Daoy (cell line): ENCODE data around the gene GRIK4. TPM values are rescaled to one million over a fixed set of nuclear protein-coding genes. Genes with fewer than 3 reads are reported as not detected.
"Not testable (repeated sequence)": the region's sequence is repeated elsewhere in the genome, so short reads cannot be mapped to it uniquely, and the experiment has no call there.

Experiments
- DNase-seq: peaks from one replicate; pipeline ENCODE4 v3.0.0-alpha.2; 2015; ENCODE audit warnings: low read depth
- total RNA-seq: library from RNA; depleted of rRNA; stranded (reverse); fragments of >200 nt; shearing (Covaris generic); gene quantifications from 2 replicates; pipeline ENCODE4 v1.2.3, GENCODE V29; 2014

The GRIK4 gene
- total RNA-seq, 1 experiment from 2014 or later = 0.11 TPM

DNA sequence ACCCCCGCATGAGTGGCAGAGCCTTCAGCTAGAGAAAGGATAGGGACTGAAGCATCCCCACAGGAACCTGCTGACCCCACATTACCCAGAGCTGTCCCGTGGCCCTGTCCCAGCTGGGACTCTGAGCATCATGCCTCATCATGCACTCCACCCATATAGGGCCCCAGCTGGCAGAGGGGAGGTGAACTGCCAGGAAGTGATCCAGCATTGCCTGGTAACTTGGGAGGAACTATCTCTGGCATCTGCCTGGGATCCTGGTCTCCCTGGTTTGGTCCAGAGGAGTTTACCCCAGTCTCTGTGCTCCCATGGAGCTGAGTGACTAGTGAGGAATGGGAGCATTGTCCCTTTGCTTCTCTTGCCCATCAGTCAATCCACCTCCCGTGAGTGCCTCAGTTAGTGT, 228.8 kb downstream of the GRIK4 start:
- no peak for DNase-seq

DNA sequence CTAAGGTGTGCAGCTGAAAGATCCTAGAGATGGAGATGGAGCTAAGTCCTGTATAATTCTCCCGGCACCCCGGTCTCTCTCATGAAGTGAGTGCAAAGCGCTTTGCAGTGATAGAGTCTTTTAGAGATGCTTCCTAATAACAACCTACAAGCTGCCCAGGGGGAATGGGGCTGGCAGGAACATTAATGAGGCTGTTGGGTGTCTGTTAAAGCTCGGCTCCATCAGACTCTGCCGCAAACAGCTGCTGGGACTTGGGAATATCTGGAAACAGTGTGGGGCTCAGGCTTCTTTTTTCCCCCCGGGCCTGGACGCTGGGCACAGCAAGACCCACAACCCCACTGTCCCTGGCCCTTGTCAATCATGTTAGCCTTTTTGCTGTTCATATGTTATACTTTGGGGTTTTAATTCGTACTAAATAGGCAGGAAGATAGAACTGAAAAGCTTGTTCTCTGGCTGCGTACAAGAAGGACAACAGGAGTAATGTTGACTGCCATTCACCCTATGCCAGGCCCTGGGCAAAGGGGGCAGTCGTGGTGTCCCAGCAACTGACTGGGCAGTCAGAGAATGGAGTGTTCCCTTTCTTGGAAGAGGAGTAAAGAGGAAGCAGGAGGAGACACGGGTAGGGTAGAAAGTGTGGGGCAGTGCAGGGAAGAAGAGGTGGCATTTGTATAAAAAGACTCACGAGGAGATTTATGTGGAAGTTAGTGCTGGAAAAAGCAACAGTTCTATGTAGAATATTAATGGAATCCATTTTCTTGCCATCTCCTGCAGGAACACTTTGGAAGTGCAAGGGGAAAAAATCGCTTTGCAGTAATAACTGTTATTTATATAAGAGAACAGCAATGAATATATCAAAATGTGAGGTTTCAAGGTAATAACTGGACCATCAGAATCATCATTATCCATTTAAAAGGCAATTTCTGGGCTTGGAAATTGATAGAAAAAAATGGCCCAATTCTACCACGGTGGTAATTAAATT, 232.8 kb downstream of the GRIK4 start:
- DNase-seq = no peak

DNA sequence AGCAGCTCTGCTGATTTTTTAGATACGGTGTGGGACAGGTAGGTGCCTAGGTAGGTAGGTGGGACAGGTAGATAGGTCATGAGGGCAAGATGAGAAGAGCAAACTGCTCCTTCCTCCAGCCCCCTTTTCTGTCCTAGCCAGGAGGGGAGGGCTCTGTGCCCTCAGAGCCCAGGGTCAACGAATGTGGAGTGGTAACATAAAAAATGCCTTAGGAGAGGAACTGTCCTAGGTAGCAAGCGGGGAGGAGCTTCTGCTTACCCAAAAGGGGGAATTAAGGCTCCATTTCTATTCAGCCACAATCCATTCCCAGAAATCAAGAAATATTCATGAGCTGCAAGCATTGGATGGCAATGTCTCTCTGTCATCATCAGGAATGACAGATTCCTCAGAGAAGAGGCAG, 234.8 kb downstream of the GRIK4 start:
- DNase-seq = no peak

DNA sequence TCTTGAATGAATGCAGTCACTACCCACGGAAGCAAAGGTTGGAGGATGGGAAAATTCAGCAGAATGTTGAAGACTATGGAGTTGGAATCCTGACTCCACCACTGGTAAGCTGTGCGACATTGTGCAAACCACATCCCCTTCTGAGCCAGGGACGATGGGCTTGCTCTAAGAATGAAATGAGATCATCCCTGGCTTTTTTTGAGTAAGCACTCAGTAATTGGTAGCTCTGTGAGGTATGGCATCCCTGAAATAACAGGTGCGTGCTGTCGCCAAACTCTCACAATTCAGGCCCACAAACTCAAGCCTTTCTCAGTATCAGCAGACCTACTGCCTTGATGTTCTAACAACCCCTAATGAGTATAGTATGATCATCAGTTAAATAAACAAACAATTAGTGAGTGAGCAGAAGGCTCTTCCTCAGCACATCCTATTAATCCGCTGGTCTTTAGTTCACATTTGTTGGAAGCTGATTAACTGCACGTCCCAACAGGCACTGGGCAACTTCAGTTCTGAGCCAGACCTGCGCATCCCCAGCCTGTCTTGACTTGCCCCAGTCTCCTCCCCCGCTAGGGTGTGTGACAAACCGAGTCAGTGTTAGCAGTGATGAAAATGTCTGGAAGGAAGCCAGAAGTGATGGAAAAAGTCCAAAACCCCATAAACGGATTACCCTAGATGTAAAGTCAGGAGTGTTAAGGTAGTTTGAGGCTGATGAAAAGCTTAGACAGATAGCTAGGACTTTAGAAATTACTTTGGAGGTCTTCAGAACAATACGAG, 235.5 kb downstream of the GRIK4 start:
- DNase-seq = peak; percentile 44

DNA sequence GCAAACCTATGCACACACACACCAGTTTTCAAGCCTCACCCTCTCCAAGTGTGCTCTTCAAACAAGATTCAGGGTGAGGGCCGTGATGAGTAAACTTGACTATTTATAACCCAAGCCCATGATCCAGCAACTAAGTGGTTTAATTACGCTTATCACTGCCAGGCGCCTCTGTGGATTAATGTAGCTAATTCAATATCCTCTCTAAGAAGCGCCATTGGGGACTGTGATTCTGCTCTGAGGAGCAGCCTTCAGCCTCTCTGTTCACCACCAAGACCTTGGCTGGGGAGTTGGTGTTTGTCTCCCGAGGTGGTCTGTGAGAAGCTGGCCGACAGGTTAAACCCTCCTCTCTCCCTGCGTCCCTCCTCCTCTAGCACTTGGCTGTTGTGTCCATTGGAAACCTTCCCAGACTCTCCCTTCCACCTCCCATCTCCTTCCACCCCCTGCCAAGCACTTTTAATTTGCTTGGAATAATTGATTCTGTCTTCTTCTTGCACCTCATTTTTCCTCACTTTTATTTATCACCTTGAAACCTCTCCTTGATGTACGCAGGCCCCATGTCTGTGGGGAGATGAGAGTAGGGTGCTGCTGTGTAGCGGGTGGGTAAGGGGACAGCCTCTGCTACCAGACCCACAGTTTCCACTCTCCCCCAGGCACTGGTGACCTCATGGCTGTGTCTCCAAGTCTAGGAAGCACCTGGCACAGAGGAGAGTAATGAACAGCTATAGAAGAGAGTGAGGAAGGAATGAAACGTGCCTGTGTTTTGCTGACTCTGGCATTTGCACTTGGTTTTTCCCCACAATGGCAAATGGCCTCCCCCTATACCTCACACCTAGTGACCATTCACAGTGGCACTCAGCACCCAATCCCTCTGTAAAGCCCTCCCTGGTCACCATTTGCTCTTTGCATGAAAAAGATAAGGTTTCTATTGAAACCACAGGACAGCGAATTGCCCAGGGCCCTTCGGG, 236.6 kb downstream of the GRIK4 start:
- no peak for DNase-seq

DNA sequence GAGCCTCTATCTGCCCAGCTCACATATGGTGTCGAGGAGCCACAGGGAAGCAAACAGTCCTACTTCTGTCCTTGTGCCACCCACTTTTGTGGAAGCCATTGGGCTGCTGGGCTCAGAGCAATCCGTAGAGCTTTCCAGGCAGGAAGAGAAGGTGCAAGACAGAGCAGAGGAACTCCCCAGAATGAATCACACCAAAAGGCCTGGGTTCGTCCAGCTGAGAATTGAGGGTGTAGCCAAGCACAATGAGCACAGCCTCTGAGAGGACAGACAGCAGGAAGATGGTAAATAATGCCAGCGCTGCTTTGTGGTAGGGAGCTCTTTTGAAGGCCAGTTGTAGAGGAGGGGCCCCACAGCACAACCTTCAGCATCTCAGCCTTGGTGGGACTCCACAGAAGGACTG, 237.8 kb downstream of the GRIK4 start:
- DNase-seq = no peak

DNA sequence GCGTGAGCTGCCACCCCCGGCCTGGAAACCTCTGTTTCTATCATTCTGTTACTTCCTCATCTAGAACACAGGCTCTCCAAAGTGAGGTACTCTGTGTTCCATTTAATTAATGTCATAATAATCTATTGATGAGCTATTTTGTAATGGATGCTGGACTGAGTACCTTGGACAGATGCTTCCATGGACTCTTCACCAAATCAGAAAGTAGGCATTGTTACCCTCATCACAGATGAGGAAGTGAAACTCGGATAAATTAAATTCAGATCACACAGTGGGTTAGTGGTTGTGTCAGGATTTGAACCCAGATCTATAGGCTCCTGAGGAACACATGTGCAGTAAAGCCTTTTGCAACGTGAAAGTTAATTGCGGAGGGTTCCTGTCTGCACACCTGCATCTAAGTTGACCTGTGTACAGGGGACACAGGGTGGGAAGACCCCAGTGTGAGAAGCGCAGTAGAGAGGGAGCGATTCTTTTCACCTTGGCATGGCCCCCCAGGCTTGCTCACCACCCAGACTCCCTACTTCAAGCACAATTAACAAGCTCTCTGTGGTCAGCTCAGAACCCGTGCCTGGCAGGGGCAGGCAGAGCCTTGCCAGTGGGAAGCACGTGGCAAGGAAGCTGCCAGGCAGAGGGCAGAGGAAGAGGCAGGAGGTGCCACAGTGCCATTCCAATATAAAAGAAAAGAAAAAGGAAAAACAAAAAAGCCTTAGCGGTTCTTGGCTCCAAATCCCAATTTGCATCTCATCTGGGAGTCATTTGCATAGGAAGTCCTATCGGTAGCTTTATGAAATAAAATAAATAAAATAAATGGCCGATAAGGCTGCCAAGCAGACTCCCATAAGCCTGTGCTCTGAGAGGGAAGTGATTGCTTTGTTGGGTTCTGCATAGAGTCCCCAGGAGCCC, 239.3 kb downstream of the GRIK4 start:
- DNase-seq = no peak

DNA sequence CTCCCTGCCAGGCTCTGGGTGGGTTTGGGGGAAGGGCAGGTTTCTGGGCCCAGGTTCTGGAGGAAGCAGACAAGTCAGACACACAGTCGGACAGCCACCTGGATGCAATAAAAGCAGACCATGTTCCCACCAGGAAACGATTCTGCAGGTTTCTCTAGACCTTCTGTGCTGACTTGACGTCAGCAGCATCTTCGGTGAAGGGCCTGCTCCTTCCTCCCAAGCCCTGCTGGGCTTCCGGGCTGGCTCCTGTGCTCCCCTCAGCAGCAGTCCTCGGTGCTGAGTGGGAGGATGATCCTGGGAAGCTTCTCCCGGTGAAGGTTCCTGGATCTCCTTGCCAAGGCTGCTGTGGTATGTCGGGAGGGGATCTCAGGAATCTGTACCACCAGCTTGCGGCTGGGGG, 240.0 kb downstream of the GRIK4 start:
- DNase-seq = no peak

DNA sequence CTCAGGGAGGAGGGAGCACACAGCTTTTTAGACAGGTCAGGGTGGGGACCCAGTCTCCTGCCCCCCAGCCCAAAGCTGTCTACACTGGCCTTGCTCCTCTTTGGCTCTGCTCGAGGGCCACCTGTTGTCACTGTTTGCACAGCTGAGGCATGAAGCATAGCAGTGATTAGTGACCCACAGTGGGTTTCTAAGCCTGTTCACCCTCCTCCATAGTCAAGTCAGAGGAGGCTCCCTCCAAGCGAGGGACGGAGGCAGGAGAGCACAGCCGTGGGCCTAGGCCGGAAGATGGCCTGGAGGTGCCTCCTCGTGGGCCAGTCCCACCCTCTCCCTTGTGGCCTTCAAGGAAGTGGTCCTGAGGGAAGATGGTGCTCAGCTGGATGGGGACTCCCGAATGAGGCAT, 241.1 kb downstream of the GRIK4 start:
- no peak for DNase-seq

DNA sequence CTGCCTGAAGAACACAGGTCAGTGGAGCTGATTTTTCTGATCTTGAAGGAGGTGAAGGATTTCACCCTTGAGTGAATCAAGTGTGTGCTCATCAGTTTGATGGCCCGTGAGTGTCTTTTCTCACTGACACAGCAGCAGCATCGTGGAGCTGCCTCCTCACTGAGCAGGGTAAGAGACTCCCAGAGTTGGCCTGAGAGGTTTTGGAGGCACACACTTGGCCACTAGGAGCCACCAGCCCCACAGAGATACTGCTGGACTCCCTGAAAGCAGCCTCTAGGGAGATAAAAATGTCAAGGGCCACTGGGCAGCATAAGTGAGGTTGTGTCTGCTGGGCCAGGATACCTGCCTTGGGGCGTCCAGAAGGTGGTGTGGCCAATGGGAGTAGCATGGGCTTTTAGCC, 245.4 kb downstream of the GRIK4 start:
- DNase-seq = no peak

DNA sequence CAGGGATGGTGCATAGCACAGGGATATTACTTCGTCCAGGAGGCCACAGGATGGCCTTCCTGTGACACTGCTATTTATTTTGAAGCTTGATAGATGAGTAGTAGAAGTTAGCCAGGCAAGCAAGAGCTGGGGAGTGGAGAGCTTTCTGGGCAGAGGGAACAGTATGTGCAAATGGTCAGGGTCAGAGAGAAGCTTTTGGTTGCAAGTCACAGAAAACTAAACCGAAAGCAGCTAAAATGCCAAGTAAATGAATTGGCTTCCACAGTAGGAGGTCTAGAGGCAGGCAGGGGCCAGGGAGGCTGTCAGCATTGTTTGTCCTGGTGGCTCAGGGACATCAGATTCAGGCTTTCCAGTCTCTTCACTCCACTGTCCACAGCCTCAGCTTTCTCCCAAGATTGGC, 247.5 kb downstream of the GRIK4 start:
- no peak for DNase-seq

DNA sequence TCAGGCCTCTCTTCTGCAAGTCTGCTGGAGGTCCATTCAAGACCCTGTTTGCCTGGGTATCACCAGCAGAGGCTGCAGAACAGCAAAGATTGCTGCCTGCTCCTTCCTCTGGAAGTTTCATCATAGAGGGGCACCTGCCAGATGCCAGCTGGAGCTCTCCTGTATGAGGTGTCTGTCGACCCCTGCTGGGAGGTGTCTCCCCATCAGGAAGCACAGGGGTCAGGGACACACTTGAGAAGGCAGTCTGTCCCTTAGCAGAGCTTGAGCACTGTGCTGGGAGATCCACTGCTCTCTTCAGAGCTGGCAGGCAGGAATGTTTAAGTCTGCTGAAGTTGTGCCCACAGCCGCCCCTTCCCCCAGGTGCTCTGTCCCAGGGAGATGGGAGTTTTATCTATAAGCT, 254.2 kb downstream of the GRIK4 start:
- DNase-seq = not testable (repeated sequence)

DNA sequence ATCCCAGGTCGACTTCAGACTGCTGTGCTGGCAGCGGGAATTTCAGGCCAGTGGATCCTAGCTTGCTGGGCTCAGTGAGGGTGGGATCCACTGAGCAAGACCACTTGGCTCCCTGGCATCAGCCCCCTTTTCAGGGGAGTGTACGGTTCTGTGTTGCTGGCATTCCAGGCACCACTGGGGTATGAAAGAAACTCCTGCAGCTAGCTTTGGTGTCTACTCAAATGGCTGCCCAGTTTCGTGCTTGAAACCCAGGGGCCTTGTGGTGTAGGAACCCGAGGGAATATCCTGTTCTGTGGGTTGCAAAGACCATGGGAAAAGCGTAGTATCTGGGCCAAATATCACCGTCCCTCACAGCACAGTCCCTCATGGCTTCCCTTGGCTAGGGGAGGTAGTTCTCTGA, 254.8 kb downstream of the GRIK4 start:
- no peak for DNase-seq

DNA sequence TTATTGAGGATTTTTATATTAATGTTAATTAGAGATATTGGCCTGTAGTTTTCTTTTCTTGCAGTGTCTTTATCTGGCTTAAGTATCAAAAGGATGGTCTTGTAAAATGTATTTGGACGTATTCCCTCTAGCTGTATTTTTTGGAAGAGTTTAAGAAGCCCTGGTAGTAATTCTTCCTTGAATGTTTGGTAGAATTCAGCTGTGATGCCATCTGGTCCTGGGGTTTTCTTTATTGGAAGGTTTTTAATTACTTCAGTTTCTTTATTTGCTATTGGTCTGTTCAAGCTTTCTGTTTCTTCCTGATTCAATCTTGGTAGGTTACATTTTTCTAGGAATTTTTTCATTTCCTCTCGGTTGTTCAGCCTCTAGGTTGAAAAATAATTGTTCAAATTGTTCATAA, 257.4 kb downstream of the GRIK4 start:
- DNase-seq = no peak

DNA sequence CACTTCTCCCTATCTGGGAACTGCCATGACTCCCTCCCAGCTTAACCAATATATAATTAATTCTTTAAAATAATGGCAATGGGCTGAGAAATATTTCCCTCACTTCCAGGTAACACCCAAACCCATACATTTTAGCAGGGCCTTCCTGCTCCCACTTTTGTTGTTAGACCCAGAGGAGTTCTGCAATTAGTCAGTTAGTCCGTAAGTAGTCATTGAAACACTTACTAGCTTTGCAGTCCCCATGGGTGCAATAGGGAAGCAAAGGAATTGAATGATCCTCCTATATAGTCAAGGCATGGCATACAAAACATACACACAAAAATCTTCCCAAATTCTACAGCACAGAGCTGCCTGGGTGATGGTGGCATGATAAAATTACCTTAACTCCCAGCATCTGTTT, 258.4 kb downstream of the GRIK4 start:
- DNase-seq = no peak

DNA sequence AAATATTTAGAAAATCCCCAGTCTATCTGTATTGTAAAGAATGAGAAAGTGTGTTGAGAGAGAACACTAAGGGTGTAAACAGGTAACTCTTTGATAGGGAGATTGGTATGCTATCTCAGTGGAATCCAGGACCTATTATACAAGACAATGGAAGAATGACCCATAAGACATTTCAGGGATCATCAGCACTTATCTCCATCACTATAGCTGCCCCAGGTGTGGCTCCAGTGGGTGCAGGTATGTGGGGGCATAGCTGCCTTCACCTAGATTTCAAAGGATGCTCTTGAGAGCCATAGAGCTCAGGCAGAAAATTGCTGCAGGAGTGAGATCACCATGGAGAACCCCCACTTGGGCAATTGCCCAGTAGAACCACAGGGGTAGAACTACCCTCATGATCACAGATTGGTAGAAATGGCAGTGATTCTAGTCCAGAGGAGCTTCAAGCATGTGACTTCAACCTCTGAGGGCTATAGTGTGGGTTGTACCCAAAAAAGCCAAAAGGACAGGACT, 260.1 kb downstream of the GRIK4 start:
- DNase-seq = no peak

DNA sequence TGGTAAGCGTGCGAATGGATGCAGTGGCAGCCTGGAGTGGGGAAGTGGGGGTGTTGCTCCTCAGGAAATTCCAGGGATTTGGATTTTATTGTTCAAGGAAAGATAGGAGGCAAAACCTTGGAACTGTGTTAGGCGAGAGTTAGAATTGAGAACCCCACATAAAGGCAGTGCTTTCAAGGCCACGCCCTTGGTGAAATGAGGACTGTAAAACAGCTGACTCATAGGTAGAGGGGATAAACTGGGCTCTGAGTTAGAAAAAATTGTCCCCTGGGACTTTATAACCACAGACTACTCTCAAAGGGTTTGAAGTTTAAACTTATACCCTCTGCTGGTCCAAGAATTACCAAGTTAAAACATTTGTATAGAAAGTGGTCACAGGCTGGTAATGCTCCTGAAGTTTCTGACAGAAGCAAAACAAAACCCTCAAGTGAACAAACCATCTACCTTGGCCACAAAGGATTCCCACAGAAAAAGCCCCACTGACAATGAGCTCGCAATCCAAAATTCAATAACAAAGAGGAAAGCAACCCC, 262.0 kb downstream of the GRIK4 start:
- peak; percentile 43 for DNase-seq

DNA sequence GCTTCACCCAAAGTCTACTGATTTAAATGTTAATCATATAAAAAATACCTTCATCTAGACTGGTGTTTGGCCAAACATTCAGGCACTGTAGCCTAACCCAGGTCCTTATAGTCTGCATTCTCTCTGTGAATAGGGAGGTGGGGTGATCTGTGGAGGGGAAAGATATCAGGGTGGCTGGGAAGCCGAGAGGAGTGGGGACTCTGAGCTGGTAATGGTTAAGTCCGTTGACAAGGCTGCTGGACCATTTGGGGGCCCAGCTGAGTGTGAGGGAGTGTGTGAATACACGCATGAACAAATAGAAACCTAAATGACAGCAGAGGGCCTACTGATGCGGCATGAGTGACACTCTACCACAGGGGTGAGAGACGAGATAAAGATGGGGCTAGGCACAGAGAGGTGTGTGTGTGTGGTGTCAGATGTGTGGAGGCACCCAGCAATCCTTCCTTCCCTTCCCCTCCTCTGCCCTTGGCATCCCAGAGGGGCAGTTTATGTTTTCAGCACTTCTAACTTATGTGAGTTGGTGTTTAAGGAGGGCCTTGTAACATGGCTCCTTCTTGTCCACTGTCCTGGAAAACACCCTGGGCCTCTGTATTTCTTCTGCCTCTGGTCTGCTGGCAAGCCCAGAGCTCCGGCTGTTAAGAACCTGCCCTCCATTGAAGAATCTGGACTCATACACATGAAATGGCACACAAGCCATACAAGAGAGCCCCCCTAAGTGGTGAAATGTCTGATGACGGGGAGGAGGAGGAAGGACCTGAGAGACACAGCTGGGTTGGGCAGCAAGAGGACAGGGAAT, 263.2 kb downstream of the GRIK4 start:
- no peak for DNase-seq
